ENCODE measurements around the gene TXNRD1.

DNA sequence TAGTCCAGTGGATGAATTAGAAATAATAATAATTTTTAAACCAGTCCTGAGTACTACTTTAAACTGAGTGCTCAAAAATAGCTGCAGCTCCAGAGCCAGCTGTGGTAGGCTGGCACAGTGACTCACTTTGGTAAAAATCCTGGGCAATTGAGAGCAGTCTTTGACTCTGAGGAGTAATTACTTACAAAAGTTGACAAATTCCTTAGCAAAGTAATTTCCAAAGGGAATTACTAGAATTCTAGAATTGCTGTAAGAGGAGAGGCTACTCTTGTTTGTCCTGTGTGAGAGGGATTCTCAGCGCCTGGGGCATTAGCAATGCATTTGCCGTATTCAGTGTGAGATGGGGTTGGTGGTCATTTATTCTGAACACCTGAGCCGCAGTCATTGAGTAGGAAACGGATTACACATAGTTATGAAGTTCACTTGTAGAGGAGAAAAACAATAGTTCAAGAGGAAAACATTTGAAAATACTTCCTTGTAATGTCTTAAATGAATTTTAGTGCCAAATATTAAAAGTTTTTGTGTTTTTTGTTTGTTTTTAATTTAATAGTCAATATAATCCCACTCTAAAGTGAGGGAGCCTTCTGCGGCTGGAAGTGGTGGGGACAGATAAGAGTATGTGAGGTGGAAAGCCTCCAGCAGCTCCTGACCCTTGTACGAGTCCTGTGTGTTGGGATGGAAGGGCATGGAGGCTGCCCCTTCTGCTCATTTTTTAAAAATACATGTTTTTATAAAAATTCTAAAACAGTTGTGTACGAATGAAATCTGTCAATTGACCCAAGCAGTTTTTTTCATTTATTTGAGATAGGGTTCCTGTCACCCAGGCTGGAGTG, 129.9 kb downstream of the TXNRD1 start:
- TF ChIP-seq CTCF (IDR thresholded peaks at IDR 0.05; ENCODE audit: insufficient read depth, low read length), result no peak
- no peak for TF ChIP-seq SPI1 (IDR thresholded peaks at IDR 0.05; ENCODE audit: borderline replicate concordance, low read depth)
- TF ChIP-seq POLR2AphosphoS5 (IDR thresholded peaks at IDR 0.05; ENCODE audit: low read depth), result no peak
- no peak for TF ChIP-seq GABPA (IDR thresholded peaks at IDR 0.05; ENCODE audit: low read depth)

Data from HL-60 (cell line).